Activated CD4-positive, alpha-beta T cell treated with anti-CD3 and anti-CD28 coated beads, Interleukin-2, amount 50 U/mL, for 4 hours (primary cell): ENCODE data around the gene LYSET.
A peak's percentile ranks its signal among the peaks of the same experiment; 100 is the strongest.
"Not testable (repeated sequence)": the region's sequence is repeated elsewhere in the genome, so short reads cannot be mapped to it uniquely, and the experiment has no call there.

Source experiments
- DNase-seq, 2 experiments: peaks; one replicate each; pipeline ENCODE4 v3.0.0-alpha.2; 2020

Gene LYSET

GRCh38 chr14:93169619-93170018 is 15.5 kb upstream of the LYSET start:
- not testable (repeated sequence) for DNase-seq

- not testable (repeated sequence) for DNase-seq
Measured at GRCh38 chr14:93170141-93170540, 15.0 kb upstream of the LYSET start.

GRCh38 chr14:93171376-93171775 is 13.7 kb upstream of the LYSET start:
- no peak for DNase-seq

GRCh38 chr14:93173943-93174395 is 11.1 kb upstream of the LYSET start:
- DNase-seq, result no peak

- not testable (repeated sequence) for DNase-seq
Measured at GRCh38 chr14:93174731-93175130, 10.4 kb upstream of the LYSET start.

GRCh38 chr14:93175492-93175891 is 9.6 kb upstream of the LYSET start:
- DNase-seq, result no peak

GRCh38 chr14:93183596-93184317 is 1.4 kb upstream of the LYSET start:
- DNase-seq, result no peak

- DNase-seq, result no peak
Measured at GRCh38 chr14:93185349-93185720, 218 bp downstream of the LYSET start.

GRCh38 chr14:93186466-93186865 is 1.3 kb downstream of the LYSET start:
- no peak for DNase-seq

- no peak for DNase-seq
Measured at GRCh38 chr14:93186956-93187355, 1.8 kb downstream of the LYSET start.

- no peak for DNase-seq
Measured at GRCh38 chr14:93195316-93195999, 10.3 kb downstream of the LYSET start.

- DNase-seq, result no peak
Measured at GRCh38 chr14:93199031-93199430, 13.9 kb downstream of the LYSET start.

GRCh38 chr14:93200553-93200952 is 15.4 kb downstream of the LYSET start:
- DNase-seq, result no peak

- DNase-seq, result no peak
Measured at GRCh38 chr14:93201155-93201704, 16.1 kb downstream of the LYSET start.

GRCh38 chr14:93206793-93207467 is 21.8 kb downstream of the LYSET start, which contains the start of the genes GON7 and UBR7:
Gene GON7, minus strand, starts transcription at chr14:93207065. Its CDS starts 28 bp downstream, at chr14:93207037.
Gene UBR7, plus strand, starts transcription at chr14:93207256. Its CDS starts 36 bp downstream, at chr14:93207292.
- peak; percentile 79 to 80 for DNase-seq

- peak in 1 of 2 experiments; percentile 9 for DNase-seq
Measured at GRCh38 chr14:93207468-93208308, 22.6 kb downstream of the LYSET start.

GRCh38 chr14:93212432-93212831 is 27.3 kb downstream of the LYSET start:
- no peak for DNase-seq

- no peak for DNase-seq
Measured at GRCh38 chr14:93214598-93214997, 29.5 kb downstream of the LYSET start.

GRCh38 chr14:93219103-93219726 is 34.1 kb downstream of the LYSET start:
- peak; percentile 40 to 53 for DNase-seq

GRCh38 chr14:93220509-93220908 is 35.4 kb downstream of the LYSET start:
- DNase-seq, result no peak

GRCh38 chr14:93223565-93223964 is 38.4 kb downstream of the LYSET start:
- DNase-seq, result no peak

- no peak for DNase-seq
Measured at GRCh38 chr14:93228550-93228949, 43.4 kb downstream of the LYSET start.
